ENCODE data around the gene RAB28.

Gene RAB28

GRCh38 chr4:13495753-13496152 is 11.6 kb upstream of the RAB28 start:
- Histone ChIP-seq H3K9ac (ENCODE audit: low read length) (no peak overlapping the region), H3K4me2 (ENCODE audit: low read depth, low read length, poor library complexity, severe bottlenecking) (no peak overlapping the region), H3K36me3 (ENCODE audit: low read length) (no peaks in the 10 kb centered on the region), H3K9me3 (ENCODE audit: insufficient read depth, low read length) (no peaks in the 10 kb centered on the region), H3K27me3 (ENCODE audit: low read length) (no peaks in the 10 kb centered on the region), H3K27ac (ENCODE audit: low read depth, low read length) (no peak overlapping the region), H3K4me3 (ENCODE audit: insufficient read depth, low read length, poor library complexity, severe bottlenecking) (no peak overlapping the region), H3F3A (ENCODE audit: insufficient read depth) (no peaks in the 10 kb centered on the region), H2AFZ (ENCODE audit: low read depth, low read length, severe bottlenecking) (no peak overlapping the region), H3K79me2 (ENCODE audit: insufficient read depth, low read length) (no peaks in the 10 kb centered on the region), H4K20me1 (ENCODE audit: low read depth, low read length) (no peaks in the 10 kb centered on the region), H3K9me2 (replicated peaks; ENCODE audit: insufficient read depth, low read length) (no peaks in the 10 kb centered on the region)
- TF ChIP-seq CTCF (IDR thresholded peaks at IDR 0.05; ENCODE audit: insufficient read depth, low read length, poor library complexity, severe bottlenecking) (no peak), EZH2phosphoT487 (conservative IDR thresholded peaks at IDR 0.05; ENCODE audit: low read length) (no peak)

- Histone ChIP-seq H3K27ac (ENCODE audit: low read depth, low read length) (no peak overlapping the region), H4K20me1 (ENCODE audit: low read depth, low read length) (no peaks in the 10 kb centered on the region), H3K36me3 (ENCODE audit: low read length) (no peaks in the 10 kb centered on the region), H3K4me2 (ENCODE audit: low read depth, low read length, poor library complexity, severe bottlenecking) (no peak overlapping the region), H3K79me2 (ENCODE audit: insufficient read depth, low read length) (no peaks in the 10 kb centered on the region), H3K4me3 (ENCODE audit: insufficient read depth, low read length, poor library complexity, severe bottlenecking) (no peak overlapping the region), H3K9me3 (ENCODE audit: insufficient read depth, low read length) (no peaks in the 10 kb centered on the region), H3K9ac (ENCODE audit: low read length) (no peak overlapping the region), H3K9me2 (replicated peaks; ENCODE audit: insufficient read depth, low read length) (no peaks in the 10 kb centered on the region), H2AFZ (ENCODE audit: low read depth, low read length, severe bottlenecking) (no peak overlapping the region), H3K27me3 (ENCODE audit: low read length) (no peaks in the 10 kb centered on the region), H3F3A (ENCODE audit: insufficient read depth) (no peaks in the 10 kb centered on the region)
- TF ChIP-seq EZH2phosphoT487 (conservative IDR thresholded peaks at IDR 0.05; ENCODE audit: low read length) = no peak
- no peak for TF ChIP-seq CTCF (IDR thresholded peaks at IDR 0.05; ENCODE audit: insufficient read depth, low read length, poor library complexity, severe bottlenecking)
Observed at GRCh38 chr4:13493793-13494192, 9.7 kb upstream of the RAB28 start.

GRCh38 chr4:13492747-13493146 is 8.6 kb upstream of the RAB28 start:
- no peaks in the 10 kb centered on the region for H3K36me3 ChIP-seq (ENCODE audit: low read length)
- no peaks in the 10 kb centered on the region for H3K9me3 ChIP-seq (ENCODE audit: insufficient read depth, low read length)
- no peaks in the 10 kb centered on the region for H3K27me3 ChIP-seq (ENCODE audit: low read length)
- no peak overlapping the region for H3K4me3 ChIP-seq (ENCODE audit: insufficient read depth, low read length, poor library complexity, severe bottlenecking)
- no peak overlapping the region for H2AFZ ChIP-seq (ENCODE audit: low read depth, low read length, severe bottlenecking)
- no peak overlapping the region for H3K4me2 ChIP-seq (ENCODE audit: low read depth, low read length, poor library complexity, severe bottlenecking)
- no peaks in the 10 kb centered on the region for H3F3A ChIP-seq (ENCODE audit: insufficient read depth)
- no peaks in the 10 kb centered on the region for H4K20me1 ChIP-seq (ENCODE audit: low read depth, low read length)
- no peak overlapping the region for H3K9ac ChIP-seq (ENCODE audit: low read length)
- no peak for TF ChIP-seq EZH2phosphoT487 (conservative IDR thresholded peaks at IDR 0.05; ENCODE audit: low read length)
- TF ChIP-seq CTCF (IDR thresholded peaks at IDR 0.05; ENCODE audit: insufficient read depth, low read length, poor library complexity, severe bottlenecking) = no peak
- no peaks in the 10 kb centered on the region for H3K9me2 ChIP-seq (replicated peaks; ENCODE audit: insufficient read depth, low read length)
- H3K79me2 ChIP-seq (ENCODE audit: insufficient read depth, low read length) = no peaks in the 10 kb centered on the region
- no peak overlapping the region for H3K27ac ChIP-seq (ENCODE audit: low read depth, low read length)
